ENCODE measurements around the gene TRH.
"Not testable (repeated sequence)": the region's sequence is repeated elsewhere in the genome, so short reads cannot be mapped to it uniquely, and the experiment has no call there.

Gene TRH

DNA sequence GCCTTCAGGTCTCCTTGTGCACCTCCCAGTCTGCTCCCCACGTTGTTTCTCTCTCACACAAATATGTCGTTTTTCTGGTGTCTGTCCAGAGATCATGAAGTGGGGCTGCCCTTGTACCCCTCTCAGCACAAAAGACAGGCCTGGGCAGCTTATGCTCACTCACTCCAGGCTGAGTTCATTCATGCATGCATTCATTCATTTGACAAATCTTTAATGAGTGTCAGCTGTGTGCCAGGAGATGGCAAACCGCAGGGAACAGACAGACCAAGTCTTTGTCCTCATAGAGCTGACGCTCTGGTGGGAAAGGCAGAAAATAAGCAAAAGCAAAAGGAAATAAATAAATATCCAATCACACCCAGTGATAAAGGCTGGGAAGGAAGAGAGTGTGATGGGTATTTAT is 7.6 kb upstream of the TRH start:
- DNase-seq = no peak

DNA sequence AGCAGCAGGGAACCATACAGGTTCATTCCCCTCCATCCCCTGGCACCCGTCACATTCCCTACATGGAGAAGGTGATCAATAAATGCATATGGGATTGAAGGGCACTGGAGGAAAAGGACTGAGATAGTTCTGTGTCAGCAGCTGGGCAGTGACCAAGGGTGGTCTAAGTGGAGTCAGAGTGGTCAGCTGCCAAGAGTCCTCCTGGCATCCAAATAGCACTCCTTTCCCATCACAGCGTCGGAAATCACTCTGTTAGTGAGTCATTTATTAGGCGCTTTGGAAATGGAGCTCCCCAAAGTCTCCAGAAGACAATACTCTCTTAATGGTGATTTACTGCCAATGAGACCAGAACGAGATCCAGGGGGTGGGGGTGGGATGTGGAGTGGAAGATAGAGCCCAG is 6.8 kb upstream of the TRH start:
- DNase-seq = no peak

DNA sequence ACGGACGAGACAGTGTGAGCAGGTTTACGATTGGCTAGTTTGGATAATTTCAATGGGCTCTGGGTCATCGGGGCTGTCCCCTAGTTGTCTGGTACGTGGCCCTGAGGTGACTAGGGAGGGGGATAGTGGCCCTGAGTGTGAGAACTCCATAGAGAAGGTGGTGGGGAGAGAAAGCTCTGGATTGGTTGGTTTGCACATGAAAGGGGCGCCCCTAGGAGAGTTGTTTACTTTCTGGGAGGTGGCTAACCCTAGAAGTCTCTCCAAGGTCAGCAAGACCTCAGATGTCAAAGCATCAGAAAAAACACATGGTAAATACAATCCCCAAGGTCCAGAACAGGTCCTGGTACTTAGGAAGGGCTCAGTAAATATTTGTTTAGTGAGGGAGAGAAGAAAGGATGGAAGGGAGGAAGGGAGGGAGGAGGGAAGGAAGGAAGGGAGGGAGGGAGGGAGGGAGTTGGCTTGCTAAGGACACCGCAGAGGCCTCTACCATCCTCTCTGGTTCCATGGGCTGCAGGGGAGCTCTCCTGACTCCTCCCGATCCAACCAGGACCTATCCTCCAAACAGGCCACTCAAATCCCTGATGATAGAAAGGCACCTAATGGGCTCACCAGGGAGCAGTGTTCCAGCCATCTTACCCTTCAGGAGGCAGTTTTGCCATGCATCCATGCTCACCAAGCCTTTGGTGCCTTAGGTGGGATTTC is 3.0 kb upstream of the TRH start:
- DNase-seq = no peak

DNA sequence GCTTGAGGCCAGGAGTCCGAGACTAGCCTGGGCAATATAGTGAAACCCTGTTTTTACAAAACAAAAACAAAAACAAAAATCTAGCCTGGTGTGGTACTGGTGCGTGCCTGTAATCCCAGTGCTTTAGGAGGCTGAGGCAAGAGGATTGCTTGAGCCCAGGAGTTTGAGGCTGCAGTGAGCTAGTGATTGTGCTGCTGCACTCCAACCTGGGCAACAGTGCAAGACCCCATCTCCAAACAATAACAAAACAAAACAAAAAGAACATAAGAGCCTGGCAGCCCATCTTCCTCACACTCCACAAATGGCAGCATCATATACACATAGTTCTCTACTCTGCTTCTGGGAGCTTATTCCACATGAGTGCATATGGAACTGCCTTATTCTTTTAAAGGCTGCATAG is 2.2 kb upstream of the TRH start:
- no peak for DNase-seq

DNA sequence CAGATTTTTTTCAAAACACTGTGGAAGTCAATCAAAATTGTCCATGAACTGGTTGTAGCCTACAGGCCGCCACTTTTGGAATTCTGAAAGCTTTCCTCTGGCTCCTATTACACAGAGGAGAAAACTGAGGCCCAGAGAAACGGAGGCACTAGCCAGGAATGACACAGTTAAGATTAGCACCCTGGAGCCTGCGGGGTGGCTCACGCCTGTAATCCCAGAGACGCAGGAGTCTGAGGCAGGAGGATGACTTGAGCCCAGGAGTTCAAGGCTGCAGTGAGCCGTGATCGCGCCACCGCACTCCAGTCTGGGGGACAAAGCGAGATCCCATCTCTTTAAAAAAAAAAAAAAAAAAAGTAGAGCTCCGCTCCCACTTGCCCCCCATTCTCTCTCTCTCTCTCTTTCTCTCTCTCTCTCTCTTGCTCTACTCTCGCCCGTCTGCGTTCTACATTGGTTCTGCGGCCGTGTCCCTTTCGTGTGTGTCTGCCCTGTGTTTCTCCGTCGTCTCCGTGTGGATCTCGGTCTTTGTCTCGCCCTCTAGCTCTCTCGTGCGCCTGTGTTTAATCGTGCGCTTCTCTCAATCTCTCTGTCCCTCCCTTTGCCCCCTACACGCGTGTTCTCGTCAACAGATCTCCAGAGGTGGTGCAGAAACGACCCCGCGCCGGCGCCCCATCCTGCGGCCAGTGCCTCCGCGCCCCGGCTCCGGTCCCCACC is 512 bp upstream of the TRH start:
- no peak for DNase-seq

DNA sequence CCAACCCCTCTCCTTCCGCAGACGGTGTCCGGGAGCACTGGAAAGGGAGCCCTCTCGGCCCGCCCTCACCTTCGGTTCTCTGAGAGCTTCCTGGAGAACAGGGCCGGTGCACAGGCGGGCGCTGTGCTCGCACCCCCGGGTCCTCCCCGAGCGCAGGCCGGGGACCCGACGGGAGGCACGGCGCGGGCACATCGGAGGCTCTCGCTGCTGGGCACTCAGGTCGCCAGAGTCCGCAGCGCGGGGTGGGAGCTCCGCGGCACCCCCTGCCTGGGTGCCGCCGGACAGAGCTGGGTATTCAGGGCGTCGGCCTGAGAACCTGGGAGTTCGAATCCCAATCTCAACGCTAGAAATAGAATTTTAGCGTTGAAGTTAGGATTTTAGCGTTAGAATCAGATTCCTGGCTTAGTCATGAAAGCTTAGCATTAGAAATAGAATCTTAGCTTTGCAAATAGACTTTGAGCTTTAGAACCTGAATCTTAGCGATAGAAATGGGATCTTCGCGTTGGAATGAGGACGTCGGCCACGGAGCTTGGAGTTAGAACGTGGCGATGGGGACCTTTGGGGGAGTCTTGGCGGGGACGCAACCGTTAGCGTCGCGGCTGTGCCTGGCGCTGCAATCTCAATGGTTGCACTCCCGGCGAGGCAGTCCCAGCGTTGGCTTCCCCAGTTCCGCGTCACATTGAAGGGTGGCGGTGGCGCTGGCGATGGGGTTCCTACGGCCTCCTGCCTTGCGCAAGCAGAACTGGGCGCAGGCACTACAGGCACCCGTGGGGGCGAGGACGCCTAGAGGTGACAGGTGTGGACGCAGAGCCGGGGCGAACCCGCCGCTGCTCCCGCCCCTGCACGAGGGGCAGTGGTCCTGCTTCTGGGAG is 549 bp downstream of the TRH start:
- DNase-seq = no peak

DNA sequence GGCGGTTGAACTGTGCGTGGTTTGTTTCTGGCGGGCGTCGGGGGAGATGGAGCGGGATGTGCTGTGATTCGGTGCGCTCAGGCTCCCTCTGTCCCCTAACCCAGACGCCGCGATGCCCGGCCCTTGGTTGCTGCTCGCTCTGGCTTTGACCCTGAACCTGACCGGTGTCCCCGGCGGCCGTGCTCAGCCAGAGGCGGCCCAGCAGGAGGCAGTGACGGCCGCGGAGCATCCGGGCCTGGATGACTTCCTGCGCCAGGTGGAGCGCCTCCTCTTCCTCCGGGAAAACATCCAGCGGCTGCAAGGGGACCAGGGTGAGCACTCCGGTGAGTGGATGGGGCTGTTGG is 1.2 kb downstream of the TRH start:
- no peak for DNase-seq

DNA sequence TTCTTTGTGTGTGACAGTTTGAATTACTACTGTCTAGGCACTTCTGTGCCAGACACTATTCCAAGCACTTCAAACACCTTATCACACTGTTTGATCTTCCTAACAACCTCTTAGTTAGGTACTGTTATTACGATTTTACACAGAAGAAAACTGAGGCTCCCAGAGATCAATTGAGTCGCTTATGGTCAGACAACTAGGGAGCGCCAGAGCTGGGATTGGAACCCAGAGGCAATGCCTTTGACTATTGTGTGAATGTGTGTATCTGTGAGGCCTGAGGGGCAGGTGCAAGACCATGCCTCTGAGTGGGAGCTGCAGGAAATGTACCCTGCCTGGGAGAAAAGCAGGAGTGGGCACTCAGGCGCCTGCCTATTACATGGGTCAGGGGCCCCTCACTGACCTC is 1.8 kb downstream of the TRH start:
- no peak for DNase-seq

DNA sequence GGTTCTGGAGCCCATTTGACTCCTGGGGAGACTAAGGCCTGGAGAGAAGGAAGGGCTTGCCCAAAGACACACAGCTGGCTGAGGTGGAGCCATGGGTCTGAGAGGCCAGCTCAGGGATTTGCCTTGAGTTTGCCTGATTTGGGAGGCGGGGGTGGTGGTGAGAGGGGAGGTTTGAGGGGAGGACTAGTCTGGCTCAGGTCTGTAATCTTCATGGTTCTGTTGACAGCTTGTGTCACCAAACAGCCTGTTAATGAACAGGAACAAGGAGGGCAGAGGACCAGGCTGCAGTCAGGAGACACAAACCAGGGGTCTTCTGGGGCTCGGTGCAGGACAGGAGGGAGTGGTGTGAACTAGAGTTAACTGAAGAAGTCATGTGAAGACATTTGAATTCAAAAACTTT is 3.6 kb downstream of the TRH start:
- DNase-seq = no peak

DNA sequence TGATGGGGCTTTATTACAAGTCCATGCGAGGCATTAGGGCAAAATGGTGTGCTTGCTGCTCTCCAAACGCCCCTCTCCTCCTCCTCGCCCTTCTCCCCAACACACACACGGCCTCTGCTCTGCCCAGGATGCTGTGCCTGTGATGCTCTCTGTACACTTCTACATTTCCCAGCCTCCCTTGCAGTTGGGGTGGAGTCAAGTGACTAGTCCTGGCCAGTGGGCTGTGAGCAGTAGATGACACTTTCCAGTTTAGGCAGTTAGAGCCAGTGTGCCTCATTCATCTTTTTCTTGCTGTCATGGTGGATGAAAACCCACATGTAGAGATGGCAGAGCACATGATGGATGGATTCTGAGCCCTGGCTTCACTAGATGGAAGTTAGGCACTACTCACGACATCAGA is 5.4 kb downstream of the TRH start:
- DNase-seq = no peak

DNA sequence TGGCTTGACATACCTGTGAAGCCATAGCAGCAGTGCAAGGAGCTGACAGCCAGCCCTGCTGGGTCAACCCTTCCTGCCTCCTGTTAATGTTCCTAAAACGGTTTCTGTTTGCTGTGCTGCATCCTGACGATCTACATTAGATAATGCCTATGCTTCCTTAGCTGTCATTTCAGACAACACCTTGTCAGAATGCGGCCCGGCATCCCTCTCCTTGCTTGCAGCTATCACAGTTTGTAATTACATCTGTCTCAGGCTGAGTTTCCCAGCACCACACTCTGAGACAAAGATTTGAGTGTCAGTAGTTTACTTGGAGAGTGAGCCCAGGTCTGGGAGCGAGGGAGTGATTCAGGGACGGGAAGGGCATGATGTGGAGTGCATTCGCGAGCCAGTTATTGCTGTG is 9.0 kb downstream of the TRH start:
- no peak for DNase-seq

DNA sequence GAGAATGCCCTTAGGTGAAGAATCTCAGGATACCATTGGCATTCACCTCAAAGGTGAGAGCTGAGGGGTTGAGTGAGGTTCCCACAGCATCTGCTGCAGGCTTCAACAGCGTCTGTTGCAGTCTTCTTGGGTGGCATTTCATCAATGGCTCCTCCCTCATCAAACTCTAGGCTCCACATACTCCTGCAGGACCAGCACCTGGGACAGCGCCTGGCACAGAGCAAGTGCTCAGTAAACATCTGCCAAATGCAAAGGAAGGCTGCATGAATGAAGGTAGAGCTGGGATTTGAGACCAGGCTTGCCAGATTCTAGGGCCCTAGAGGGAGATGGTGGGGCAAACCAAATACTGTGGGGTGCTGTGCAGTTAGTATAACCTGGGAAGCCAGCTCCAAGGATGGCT is 9.6 kb downstream of the TRH start:
- DNase-seq = peak; percentile 11

DNA sequence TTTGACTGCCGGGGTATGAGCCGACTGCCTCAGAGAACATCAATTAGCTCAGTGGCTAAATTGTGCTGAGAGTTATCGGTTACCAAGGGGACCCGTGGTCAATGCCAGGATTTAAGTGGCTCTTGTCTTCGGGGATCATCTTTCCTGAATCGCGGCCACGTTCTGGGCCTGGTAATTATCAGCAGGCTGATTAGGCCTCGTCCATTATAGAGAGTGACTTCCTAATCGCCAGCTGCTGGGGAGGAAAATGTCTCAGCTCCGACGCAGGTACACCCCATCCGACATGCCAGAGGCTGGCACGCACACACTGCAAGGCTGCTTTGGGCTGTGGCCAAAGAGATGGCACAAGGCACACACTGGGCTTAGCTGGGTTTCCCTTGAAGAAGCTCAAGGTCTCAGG is 10.6 kb downstream of the TRH start:
- no peak for DNase-seq

DNA sequence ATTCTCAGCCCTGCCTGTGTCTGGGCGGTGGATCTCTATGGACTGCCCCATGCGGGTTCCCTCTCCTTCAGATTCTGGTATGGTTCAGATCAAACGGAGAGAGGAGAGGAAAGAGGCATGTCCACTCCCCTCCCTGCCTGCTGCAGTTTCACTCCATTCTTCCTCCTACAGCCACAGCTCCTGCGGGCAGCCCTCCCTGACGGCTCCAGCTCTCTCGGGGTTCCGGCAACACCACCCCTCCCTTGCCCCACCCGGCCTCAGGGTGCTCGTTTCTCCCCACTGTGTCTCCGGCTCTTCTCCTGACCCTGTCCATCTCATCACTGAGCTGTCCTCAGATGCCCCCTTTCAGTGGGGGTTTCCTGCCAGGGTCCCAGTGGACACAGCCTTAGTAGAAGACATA is 13.9 kb downstream of the TRH start:
- no peak for DNase-seq

DNA sequence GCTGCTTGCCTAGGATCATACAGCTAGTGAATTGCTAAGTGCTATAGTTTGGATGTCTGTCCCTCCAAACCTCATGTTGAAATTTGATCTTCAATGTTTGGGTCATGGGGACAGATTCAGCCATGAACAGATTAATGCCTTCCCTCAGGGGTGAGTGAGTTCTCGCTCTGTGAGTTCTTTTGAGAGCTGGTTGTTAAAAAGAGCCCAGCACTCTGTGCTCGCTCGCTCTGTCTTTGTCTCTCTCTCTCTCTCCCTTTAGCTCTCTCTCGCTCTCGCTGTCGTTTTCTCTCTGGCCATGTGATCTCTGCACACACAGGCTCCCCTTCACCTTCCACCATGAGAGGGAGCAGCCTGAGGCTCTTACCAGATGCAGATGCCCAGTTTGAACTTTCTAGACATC is 14.9 kb downstream of the TRH start:
- no peak for DNase-seq

DNA sequence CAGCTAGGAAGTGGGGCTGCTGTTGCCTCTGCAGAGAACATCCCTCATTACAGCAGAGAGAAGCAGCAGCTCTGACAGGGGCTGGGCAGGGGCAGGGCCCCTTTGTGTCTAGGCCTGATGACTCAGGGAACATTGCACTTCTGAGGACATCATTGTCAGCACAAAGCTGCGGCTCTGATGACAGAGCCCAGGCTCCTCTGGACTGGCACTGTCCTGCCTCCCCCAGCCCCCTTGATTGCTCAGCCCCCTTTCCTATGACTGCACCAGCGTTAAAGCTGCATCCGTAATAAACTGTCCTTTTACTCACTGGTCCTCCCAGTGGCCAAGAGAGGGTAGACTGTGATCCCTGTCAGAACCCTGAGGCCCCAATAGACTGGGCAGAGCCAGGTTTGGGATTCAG is 18.3 kb downstream of the TRH start:
- DNase-seq = no peak

DNA sequence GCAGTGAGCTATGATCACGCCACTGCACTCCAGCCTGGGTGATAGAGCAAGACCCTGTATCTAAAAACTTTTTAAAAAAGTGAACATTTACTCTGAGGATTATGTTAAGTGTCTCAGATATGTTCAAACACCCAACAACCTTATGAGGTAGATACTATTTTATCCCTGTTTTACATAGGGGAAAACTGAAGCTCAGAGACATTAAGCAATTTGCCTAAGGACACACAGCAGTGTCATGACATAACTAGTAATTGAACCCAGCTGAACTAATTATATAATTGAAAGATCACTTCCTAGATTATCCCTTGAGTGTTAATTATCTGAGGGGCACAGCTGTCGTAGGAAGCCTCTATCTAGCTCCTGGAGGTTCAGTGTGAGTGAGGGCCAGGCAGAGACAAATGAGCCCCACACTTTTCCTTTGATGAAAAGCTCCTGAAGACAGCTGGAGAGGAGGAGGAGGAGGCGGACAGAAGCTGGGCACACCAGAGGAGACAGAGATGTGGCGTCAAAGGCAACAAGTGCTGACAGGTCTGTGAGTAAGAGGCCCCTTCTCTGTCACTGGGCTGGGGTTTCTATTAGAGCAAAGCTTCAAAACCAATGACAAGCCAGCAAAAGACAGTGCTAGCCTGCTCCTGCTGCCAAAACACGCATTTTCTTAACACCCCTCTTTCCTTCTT is 20.5 kb downstream of the TRH start:
- DNase-seq = no peak

DNA sequence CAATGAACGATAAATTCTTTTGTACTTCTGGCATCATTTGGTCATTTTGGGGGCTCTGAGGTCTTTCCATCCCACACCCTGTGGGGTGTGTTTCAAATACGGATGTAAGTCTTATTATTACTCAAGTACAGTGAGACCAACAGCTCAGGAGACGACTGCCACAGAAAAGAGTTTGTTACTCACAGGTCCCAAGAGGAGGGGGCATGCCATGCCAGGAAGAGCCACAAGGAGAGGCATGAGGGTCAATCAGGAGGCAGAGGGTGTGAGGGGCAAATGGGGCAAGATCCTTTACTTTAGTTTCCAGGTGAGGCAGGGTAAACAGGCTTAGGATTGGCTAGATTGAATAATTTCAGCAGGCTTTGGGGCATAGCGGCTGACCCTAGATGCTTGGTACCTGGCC is 21.6 kb downstream of the TRH start:
- no peak for DNase-seq

DNA sequence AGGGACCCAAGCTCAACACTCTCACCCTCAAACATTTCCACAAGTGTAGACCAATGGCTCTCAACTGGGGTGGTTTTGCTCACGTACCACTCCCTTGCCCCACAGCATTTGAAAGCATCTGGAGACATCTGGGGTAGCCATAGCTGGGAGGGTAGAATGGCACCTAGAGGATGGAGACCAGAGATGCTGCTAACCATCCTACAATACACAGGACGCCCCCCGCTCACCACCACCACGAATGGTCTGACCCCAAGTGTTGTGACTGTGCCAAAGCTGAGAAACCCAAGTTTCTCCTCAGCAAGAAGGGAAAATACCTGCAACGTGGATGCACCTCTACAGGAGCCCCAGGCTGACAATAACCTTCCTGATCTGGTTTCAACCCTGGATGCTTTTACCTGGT is 24.7 kb downstream of the TRH start:
- DNase-seq = not testable (repeated sequence)

DNA sequence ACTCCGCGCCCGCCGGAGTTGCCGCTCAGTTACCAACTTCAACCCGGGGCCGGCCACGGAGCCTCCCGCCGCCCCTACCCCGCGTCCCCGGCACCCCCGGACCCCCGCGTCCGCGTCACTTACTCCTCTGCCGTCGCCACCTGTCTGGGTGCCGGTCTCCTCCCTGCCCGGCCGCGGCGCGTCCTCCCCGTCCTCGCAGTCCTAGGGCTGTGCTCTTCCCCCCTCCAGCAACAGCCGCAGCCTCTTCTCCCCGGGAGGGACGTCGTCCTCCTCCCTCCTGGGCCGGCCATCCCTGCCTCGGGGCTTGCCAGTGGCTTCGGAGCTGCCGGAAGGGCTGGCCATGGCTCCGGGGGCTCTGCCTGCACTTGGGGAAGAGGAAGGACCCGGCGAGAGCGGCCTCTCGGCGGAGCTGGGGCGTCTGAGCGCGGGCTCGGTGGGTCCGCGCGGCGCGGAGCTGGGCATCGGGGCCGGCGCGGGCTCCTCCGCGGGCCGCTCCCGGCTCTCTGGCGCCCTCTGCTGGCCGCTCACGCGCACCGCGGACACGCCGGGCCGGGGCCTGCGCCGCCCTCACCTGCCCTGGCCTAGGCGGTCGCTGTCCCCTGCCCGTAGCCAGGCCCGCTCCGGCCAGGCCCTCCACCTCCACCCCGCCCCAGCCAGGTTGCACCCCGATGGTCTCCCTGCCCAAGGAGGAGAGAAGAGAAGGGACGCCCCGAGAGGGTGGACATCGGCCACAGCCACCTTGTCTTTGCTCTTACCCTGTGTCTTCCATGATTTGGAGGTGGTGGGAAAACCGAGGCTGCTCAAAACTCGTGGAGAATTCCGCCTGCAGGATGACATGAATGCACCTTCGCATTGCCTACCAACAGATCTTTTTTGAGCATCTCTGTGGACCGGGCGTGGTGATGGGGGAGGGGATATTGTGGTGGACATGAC is 28.4 kb downstream of the TRH start:
- DNase-seq = peak; percentile 14

DNA sequence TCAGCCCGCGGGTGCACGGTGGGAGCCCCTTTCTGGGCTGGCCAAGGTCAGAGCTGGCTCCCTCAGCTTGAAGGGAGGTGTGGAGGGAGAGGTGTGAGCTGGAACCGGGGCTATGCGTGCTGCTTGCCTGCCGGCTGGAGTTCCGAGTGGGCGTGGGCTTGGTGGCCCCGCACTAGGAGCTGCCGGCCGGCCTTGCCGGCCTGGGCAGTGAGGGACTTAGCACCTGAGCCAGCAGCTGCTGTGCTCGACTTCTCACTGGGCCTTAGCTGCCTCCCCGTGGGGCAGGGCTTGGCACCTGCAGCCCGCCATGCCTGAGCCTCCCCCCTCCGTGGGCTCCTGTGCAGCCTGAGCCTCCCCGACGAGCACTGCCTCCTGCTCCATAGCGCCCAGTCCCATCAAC is 36.0 kb downstream of the TRH start:
- DNase-seq = no peak

DNA sequence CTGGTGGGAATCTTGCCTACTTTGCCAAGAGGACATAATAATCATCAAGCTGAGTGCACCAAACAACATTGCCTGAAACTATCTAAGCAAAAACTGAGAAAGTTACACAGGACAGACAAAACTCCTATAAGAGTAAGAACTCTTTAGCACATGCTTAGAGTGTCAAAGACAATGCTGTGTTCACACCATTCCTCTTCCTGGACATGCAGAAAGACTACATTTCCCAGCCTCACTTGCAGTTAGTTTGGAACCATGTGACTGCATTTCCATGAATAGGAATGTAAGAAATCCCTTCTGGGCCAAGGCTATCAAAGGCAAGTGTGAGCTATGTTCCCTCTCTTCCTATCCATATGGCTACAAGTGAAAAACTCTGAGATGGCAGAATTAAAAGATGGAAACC is 37.6 kb downstream of the TRH start:
- peak; percentile 15 for DNase-seq
